HG03064 (cell line): ENCODE measurements around the gene TTYH3.

ENCODE experiments used
- ATAC-seq: cut with Tn5 transposase; IDR thresholded peaks from one replicate; pipeline ENCODE4 v1.9.1; 2021; ENCODE audit warnings: low read depth; ENCODE audit not compliant: unreplicated experiment

Gene TTYH3

DNA sequence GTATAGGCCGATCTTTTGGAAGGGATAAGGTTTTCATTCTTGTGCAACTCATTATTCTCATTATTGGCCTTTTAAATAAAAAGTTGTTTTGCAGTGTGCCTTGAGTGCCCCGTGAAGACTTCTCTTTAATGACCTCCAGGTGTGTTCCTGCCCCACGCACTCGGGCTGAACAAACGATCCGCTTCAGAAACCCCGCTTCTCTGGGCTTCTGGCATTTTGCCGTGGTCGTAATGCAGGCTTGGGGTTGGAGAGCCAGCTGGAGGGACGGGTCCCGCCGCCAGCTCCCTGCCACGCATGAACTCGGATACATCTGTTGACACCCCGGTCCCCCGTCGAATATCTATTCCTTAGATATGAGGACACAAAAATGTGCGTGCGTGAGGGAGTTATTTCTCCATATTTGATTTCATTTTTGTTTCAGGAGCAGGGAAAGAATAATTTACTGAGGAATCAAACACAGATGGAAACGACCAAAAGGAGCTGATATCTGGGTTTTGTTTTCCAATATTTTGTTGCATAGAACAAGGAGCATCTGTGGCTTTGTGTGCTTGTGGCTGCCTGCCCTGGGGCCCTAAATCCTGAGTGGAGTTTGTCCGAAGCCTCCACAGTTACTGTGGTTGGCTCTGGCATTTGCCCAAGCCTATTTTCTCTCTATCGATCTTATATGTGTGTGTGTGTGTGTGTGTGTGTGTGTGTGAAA is 17.0 kb upstream of the TTYH3 start:
- no peak for ATAC-seq

DNA sequence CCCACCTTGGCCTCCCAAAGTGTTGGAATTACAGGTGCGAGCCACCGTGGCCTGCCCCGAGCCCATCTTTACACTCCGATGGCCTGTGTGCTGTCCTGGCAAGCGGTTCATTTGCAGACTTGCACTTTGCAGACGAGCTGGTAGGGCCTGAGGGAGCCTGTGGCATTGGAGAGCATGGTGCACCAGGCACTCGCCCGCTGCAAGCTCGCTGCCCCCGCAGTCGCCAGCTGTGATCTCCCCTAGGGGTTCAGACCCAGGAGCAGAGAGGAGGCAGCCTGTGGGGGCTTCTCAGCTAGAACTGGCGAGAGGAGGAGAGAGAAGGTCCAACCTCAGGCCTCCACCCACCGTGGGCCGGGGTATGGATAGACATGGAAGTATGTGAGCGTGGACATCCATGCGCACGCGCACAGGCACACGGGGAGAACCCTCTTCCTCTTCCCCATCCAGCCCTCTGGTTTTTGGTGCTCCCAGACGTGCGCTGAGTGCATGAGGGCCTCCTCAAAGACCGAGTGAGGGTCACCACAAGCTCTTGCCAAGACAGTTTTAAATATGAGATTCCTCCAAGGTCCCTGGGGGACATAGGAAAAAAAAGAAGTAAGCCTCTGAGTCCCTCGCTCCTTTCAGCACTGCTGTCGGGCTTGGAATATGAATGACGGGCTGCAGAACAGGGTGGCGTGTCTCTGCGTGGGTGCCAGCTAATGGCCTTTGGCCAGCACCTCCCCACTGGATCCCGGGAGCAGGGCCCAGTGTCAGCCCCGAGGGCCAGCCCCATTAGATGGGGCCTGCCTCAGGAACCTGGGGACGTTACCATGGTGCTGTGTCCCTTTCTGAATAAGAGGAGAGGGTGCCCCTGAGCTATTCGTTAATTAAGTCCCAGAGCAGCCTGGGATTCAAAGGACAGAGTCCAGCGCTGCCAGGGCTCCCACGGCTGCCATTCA is 15.1 kb upstream of the TTYH3 start:
- ATAC-seq = no peak

DNA sequence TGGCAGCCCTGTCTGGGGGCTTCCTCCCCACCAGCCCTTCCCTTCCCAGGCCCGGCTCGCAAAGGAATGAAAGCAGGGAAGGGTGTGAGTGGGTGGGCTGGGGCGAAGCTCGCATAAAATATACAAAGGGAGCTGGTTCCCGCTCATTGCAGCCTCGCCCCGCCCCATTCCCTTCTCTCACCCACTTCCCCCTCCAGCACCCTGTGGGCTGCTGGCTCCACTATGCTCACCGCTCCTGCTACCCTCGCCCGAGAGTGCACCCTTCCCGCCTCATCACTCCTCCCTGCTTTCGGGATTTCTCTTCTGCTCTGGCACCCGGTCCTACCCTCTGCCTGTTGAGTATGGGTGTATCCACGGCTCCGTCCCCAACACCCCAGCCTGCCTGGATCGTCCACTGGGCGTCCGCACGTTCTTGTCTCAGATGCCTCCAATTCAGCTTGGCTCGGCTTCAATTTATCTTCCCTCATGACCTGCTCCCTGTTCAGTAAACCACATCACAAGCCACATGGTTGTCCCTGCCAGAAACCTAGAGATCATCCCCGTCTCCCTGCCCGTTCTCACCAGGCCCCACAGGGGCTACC is 14.4 kb upstream of the TTYH3 start:
- no peak for ATAC-seq

DNA sequence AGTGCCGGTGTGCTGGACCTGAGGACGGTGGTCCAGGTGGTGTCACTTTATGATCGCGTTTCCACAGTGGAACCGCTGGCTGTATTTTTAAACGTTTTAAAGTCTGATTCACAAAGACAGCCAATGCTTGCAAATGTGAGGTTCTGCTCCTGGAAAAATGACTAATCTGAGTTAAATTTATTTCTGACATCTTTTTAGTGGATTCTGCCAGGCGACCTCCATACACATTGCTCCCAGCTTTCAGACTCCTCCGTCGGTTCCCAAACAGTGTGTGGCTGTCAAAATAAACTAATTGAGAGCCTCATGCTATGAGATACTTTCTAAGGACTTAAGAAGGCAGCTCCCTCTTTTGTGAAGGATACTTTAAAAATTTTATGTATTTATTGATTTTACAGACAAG is 12.7 kb upstream of the TTYH3 start:
- no peak for ATAC-seq

DNA sequence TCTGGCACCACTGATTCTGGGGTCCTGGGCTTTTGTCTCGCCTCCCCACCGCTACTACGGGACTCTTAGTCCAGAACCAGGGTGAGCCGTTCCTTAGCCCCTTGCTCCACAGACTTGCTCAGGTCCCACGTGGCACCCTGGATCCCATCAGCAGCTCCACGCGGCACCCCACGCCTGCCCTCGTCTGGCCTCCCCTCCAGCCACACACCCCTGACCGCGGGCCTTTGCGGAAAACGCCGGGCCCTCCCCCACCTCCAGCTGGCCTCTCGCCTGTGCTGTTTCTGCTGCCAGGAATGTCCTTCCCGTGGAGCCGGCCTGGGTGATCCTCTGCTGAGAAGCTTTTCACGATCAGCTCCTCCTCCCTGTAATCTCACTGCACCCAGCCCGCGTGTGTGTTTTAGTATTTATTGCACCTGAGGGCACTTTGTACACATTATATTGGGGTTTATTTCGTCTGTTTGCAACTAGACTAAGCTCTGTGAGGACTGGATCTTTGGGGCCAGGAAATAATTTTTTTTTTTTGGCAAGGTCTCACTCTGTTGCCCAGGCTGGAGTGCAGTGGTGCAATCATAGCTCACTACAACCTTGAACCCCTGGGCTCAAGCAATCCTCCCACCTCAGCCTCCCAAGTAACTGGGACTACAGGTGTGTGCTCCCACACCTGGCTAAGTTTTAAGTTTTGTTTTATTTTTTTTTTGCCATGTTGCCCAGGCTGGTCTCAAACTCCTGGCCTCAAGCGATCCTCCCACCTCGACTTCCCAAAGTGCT is 10.5 kb upstream of the TTYH3 start:
- no peak for ATAC-seq

DNA sequence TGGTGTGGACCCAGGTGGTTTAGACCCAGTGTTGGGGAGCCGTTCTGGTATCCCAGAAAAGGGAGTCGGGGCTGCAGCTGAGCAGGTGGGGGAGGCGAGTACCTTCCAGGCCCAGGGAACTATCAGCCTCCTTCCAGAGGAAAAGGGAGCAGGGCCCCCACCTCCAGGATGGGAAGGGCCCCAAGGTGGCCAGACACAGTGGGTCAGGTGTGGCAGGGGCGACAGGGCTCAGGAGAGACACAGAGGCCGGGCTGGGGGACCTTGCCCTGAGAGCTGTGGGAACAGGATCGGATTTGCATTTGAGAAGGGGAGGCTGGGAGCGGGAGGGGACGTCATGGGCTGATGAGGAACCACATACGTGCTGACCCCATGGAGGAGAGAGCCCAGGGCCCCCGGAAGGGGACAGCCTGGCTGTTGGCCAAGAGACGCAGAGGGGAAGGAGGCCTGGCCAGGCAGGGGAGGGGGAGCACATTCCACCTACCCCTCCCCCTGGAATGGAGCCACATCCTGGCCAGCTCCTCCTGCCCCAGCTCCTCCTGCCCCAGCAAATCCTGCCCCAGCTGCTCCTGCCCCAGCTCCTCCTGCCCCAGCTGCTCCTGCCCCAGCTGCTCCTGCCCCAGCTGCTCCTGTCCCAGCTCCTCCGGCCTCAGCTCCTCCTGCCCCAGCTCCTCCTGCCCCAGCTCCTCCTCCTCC is 9.7 kb upstream of the TTYH3 start:
- ATAC-seq = no peak

DNA sequence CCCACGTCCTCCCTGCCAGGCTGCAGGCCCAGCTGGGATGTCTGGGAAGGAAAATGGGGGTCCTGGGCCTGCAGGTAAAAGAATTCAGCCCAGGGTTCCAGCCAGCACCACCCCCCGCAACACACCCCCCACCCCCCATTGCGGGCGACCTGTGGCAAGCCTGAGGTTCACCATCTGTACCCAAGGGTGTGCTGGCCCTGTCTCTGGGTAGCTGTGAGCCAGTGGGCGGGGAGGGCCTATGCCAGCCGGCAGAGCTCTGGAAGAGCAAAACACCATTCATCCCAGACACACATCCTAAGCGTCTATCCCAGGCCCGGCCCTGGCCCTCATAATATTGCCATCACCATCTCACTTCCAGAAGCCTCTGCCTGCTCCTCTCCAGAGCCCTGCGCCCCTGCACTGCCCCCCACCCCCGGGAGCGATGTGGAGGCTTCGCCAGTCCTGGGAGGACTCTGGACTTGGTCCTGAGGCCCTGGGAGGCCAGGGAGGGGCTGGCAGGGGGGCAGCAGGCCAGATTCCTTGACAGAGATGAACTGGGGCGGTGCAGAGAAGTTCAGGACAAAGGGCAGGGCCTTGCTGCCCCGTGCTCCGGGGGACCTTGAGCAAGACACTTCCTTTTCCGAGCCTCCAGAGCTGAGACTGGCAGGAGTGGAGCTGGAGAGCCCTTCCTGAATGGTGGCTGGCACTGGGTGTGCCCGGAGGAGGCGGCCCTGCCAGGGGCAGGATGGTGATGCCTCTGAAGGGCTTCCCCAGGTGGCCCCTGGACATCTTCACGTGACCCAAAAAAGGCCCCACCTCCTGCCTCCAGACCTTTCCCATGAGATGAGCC is 8.7 kb upstream of the TTYH3 start:
- no peak for ATAC-seq

DNA sequence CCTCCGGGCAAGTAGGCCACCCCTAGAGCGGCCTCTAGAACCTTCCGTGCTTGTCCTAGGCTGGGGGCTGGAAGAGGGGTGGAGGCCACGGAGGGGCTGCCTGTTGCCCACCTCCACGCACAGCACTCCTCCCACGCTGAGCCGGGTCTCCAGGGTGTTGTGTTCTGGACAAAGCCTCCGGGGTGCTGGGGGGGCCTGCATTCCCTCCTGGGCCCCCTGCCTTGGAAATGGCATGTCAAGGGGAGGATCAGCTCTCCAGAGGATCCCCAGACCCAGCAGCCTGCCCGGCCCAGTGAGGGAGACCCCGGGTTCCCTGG is 8.1 kb upstream of the TTYH3 start:
- no peak for ATAC-seq

DNA sequence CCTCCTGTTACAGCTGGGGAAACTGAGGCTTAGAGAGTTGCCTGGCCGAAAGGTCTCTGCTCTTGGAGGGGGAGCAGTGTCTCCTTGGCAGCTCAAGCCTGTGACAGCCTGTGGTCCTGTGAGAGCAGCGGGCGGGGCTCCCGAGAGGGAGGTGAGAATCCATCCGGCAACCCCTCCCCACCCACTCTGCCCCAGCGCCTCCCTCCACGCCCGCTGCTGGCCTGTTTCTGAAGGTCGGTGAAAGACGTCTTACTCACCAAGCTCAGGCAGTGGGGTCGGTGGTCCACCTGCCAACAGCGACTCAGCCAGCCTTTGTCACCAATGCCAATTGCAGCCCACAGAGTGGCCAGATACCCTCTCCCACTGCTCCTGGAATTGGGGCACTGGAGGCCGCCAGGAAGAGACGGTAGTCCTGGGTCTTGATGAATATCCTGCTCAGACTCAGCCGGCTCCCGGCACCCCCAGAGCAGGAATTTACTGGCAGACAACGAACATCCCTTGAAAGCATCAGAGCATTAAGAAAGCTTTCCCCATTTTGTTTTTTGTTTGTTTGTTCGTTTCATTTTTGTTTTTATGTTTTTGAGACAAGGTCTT is 7.4 kb upstream of the TTYH3 start:
- no peak for ATAC-seq

DNA sequence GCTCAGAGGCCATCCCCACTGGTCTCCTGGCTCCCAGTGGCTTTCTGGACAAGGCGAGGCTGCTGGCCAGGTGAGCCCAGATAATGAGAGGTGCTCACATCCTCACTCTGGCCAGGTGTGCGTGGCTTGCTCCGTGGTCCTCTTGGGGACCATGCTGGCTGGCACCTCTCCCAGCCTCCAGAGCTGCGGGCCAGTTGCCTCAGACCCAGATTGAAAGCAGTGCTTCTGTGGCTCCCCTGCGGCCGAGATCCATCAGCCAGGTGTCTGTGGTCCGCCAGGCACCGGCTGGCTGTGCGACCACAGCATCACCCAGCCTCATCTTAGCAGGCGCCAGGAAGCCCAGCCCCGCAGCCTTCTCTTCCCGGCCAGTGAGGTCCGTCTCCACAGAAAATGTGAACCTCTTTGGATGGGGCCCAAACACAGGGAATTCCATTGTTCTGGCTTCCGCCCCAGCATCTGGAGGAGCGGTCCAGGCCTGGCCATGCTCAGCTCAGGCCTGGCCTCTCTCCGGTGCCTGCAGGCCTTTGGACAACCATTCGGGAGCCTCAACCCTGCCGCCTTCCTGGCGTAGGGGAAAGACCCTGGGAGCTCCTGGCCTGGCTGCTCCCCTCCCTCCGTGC is 5.2 kb upstream of the TTYH3 start:
- no peak for ATAC-seq

DNA sequence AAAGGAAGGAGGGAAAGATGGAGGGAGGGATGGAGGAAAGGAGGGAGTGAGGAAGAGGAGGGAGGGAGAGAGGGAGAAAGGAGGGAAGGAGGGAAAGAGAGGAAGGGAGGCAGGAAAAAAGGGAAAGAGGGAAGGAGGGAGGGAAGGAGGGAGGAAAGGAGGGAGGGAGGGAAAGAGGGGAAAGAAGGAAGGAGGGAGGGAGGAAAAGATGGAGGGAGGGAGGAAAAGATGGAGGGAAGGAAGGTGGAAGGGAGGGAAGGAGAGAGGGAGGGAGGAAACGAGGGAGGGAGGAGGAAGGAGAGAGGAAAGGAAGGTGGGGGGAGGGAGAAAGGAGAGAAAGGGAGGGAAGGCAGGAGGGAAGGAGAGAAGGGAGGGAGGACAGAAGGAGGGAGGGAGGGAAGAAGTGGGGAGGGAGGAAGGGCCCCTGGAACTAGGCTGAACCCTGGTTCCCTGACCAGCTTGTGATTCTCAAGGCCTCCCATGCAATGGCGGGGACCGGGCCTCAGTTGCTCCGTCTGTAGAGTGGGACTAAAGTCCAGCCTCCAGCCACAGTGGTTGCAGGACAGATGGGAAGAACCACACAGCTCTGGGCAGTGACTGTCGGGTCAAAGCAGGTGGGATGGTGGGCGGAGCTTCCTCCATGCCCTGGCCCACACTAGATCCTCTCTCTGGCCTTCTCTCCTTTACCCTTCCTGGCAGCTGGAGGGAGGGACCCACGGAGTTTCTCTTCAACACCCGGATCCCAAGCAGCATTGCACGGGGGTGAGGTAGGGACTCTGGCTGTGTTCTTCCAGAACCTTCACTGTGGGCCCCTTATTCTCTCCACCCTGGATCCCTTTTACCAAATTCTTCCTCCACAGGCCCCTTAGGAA is 4.3 kb upstream of the TTYH3 start:
- ATAC-seq = no peak

DNA sequence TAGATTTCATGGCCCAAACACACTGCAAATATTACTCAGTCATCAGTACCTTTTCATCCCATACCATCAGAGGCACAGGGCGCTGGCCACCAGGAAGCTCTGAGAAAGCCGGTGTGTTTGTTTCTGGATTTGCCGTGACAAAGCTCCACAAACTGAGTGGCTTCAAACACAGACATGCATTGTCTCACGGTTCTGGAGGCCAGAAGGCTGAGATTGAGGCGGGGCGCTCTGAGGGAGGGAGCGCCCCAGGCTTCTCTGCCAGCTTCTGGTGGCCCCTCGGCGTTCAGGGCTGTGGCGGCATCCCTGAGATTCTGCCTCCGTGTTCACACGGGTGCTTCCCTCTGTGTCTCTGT is 3.7 kb upstream of the TTYH3 start:
- no peak for ATAC-seq

DNA sequence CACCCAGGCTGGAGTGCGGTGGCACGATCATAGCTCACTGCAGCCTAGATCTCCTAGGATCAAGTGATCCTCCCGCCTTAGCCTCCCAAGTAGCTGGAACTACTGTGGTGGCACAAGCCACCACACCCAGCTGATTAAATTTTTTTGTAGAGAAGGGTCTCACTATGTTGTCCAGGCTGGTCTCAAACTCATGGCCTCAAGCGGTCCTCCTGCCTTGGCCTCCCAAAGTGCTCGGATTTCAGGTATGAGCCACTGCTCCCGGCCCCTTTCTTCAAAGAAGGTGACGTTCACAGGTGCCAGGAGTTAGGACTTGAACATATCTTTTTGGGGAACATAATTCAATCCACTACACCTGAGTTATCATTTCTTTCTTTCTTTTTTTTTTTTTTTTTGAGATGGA is 2.9 kb upstream of the TTYH3 start:
- no peak for ATAC-seq

DNA sequence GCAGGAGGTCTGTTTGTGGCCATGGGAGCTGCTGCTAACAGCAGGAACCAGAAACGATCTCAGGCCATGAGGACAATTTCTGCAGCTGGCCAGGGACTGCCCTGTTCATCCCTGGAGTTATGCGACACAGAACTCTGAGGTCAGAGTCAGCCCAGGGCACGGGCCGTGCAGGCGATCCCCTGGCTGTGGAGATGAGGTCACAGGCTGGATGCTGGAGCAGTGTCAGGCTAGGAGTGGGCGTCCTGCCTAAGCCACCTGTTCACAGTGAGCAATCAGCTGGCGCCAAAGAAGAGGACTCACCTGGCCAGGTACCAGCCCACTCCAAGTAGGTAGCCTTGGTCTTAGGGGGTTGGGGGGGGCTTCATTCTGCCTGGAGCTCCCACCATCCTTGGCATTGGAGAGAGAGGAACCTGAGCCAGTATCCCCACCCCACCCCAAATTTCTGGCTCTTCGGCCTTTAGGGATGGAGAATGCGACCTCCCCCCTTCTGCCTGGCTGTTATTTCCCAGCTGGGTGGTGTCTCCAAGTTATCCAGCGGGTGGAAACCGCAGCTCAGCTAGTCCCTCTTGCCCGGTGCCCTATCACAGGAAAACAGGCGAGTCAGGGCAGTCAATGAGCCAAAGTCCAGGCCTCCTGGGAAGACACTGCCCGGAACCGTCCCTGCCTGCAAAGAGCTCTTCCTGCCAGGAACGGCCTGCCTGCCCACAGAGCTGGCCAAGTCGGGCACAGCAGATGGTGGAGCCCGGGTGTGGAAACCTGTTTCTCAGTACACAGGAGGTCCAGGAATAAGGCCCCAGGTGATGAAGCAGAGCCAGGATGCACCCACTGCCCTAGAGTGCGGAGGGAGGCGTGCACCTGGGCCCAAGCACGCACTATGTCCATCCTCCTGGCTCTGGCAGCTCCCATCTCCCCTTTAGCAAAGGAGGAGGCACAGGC is 1.8 kb upstream of the TTYH3 start:
- no peak for ATAC-seq

DNA sequence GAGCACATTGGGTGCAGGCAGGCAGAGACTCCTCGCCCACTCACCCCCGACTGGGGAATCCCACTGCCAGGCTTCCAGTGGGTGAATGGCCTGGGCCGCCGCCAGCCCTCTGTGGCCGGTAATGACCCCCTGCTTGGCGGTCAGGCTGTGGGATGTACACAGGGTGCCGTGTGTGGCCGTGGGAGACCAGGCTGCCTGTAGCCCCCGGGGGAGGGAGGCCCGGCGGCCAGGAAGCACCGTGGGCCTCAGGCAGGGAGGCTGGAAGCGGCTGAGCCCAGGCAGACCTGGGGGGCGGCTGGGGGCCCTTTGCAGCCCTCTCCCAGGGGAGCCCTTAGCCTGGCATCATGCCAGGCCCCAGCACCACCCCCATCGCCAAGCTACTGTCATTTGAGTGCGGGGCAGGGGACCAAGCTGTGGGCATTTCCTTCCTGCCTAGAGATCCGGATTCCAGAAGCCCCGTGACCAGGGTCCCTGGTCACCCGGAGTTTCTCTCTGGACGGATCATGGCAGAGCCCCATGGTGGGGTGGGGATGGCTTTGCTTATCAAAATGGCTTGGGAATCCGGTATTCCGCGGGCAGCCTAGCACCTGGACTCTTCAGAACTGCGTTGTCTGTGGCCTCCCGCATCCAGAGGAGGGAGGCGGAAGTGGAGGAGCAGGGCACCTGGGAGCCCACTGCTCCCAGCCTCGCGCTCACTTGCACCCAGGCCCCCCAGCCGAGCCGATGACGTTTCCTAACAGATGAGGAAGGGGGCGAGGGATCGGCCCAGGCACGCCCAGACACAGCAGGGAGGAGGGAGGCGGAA is 1.1 kb downstream of the TTYH3 start:
- no peak for ATAC-seq
